GM18517 (cell line): Measurements from ENCODE around the gene RNF20.
A peak's percentile ranks its signal among the peaks of the same experiment; 100 is the strongest.
"Not testable (repeated sequence)": the region's sequence is repeated elsewhere in the genome, so short reads cannot be mapped to it uniquely, and the experiment has no call there.

Experiments
- ATAC-seq: cut with Tn5 transposase; IDR thresholded peaks from one replicate; pipeline ENCODE4 v1.9.1; 2021; ENCODE audit warnings: mild to moderate bottlenecking, moderate library complexity; ENCODE audit not compliant: unreplicated experiment

The RNF20 gene, protein sequence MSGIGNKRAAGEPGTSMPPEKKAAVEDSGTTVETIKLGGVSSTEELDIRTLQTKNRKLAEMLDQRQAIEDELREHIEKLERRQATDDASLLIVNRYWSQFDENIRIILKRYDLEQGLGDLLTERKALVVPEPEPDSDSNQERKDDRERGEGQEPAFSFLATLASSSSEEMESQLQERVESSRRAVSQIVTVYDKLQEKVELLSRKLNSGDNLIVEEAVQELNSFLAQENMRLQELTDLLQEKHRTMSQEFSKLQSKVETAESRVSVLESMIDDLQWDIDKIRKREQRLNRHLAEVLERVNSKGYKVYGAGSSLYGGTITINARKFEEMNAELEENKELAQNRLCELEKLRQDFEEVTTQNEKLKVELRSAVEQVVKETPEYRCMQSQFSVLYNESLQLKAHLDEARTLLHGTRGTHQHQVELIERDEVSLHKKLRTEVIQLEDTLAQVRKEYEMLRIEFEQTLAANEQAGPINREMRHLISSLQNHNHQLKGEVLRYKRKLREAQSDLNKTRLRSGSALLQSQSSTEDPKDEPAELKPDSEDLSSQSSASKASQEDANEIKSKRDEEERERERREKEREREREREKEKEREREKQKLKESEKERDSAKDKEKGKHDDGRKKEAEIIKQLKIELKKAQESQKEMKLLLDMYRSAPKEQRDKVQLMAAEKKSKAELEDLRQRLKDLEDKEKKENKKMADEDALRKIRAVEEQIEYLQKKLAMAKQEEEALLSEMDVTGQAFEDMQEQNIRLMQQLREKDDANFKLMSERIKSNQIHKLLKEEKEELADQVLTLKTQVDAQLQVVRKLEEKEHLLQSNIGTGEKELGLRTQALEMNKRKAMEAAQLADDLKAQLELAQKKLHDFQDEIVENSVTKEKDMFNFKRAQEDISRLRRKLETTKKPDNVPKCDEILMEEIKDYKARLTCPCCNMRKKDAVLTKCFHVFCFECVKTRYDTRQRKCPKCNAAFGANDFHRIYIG

DNA sequence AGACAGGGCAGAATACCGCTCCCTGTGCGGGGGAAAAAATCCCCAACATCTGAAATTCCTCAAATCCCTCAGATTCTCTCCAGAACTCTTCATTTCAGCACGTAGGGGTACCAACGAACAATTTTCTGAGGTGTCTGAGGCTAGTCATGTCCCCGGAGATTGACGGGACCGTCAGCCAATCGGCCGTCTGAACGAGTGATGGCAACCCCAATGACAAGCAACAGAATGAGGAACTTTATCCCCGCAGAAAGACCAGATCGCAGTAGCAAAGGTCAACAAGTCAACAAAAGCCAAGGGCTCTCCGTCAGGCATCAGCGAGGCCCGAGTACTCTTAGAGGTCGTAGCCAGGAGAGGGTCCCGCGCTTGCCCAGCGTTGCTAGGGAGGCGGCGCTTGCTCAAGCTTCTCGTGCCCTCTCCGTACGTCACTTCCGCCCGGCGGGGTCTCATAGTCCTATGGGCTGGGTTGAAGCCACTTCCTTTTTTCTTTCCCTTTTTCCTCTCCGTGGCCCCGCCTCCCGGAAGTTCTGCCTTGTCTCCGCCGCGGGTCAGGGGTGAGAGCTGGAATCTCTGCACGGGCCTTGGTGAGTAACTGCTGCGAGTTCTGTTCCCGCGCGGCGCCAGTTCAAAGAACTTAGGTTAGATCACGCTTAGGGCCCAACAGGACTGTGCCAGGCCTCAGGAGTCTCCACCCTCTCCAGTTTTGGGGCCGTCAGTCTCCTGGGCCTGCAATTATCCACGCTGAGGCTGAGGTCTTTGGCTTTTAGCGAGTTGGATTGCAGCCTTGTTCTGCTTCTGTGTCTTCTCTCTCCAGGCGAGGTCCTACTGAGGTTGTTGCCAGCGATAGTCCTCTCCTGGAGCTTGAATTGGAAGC is at the start of gene RNF20:
Gene RNF20 (plus strand): TSS at position 520 of the 871 bp plus-strand sequence. CDS start 1,571 bp downstream, outside the sequence.
- ATAC-seq = peak; percentile 99

DNA sequence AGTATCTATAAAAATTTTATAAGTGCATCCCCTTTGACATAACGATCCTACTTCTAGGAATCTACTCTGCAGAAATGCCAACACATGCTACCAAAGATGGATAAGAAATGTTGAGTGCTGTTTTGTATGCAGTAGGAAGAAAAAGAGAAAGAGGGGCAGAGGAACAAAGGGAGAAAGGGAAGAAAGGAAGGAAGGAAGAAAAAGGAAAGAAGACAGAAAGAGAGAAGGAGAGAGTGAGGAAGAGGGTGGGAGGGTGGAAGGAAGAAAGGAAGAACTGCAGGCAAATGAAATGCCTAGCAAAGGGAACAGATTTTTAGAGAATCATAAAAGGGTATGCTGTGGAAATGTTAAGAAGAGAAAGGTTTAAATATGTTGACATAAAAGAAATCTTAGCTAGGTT is 49.6 kb upstream of the RNF20 start:
- no peak for ATAC-seq

DNA sequence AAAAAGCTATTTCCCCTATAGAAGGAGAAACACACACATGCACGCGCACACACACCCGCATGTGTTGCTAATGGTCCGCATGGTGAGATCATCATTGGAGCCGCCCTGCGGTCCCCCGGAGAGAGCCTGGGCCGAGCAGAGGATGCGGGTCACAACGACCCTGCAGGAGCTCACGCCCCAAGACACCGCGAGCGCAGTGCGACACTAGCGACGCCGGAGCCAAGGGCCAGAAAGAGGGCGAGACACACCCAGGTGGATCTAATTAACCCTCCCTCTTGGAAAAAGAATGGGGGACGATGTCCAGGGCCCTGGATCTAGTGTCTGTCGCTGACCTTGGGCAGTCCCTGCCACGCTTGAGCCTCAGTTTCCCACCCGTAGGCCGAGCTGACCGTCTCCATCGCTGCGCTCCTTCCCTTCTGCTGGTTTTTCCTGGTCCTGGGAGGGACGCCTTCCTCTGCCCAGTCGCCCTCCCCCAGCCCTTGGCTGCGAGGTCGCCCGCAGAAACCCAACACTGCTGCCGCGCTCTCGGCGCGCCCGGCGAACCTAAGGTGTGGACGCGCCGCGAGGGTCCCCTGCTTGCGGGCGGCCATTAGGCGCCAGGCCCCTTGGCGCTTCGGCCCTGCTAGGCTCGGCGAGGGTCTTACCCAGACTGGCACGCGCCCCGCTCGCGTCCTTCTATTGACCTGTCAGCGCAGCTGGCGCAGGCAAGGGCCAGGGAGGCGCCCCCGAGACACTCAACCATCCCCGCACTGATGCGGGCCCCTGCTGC is 47.5 kb upstream of the RNF20 start:
- ATAC-seq = no peak

DNA sequence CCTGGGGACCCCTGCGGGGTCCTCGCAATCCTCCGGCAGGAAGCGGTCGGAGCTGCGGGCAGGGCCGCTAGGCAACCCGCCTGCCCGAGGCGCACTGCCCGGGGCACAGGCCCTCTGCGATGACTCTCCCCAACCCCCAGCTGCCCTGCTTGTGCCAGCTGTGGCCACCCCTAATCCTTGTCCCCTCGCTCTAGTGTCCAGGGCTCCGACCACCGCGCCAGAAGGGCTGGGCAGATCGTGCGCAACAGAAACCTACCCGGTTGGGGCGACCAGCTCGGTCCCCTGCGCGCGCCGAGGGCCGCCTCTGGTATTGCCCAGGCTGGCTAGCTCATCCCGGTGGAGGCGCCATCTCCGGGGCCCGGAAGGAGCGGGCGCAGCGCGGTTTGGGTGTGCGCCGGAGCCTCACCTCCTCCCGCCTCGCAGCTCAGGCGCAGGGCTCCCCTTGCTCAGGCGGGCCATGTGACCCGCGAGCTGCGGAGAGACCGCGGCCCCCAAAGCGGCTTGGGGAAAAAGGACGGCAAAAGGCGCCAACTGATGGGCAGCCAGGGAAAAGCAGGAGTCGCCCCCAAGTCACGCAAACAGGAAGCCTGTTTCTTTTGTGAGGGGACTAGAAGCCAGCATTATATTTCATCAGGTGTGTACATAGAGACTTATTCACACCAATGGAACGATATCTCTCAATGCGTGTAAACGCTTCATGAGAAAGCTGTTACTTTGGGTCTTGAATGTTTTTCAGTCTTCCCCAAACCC is 46.8 kb upstream of the RNF20 start:
- ATAC-seq = no peak

DNA sequence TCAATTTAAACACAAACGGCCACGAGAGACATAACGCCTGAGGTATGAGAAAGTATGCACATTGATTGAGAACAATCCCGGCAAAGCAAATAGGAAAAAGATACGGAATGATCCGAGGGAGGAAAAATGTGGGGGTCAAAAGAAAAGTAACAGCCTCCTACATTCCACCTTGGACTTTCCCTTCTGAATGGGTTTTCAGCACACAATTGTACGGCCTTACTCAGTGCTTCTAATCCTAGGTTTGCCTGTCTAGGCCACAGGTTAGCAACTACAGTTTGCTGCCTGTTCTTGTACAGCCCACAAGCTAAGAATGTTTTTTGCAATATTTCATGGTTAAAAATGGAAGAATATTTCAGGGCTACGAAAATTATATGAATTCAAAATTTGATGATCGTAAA is 46.2 kb upstream of the RNF20 start:
- no peak for ATAC-seq

DNA sequence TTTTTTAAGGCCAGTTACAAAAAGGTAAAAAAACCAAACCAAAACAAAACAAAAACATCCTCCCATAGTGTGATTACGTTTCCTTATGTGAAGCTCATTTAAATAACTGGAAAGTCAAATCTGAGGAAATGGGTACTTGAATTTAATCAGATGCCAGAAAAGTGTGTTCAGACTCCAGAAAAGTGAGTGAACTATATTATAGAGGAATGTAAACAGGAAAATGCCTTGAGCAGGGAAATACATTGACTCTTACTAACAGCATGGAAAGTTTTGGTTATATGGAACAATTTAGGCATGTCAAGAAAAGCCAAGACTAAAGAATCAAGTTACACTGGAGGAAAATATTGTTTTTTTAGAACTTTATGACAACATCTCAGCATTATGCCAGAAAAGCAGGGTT is 37.8 kb upstream of the RNF20 start:
- ATAC-seq = no peak

DNA sequence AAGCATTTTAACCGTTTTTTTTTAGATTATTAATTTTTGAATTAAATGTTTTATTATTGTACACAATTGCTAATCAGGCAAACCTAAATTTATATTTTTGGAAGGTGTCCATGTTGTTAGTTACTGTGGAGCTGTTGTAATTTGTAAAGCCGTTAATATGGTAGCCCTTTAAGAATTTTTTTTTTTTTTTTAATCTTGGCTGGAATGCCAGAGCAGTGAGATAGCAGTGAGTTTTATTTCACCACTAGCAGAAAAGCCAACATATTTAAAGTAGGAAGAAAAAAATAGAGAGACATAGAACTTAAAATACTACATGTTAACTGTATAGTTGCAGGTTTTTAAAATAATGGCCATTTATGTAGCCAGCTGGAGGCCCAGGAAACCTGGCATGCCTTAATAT is 35.3 kb upstream of the RNF20 start:
- ATAC-seq = no peak

DNA sequence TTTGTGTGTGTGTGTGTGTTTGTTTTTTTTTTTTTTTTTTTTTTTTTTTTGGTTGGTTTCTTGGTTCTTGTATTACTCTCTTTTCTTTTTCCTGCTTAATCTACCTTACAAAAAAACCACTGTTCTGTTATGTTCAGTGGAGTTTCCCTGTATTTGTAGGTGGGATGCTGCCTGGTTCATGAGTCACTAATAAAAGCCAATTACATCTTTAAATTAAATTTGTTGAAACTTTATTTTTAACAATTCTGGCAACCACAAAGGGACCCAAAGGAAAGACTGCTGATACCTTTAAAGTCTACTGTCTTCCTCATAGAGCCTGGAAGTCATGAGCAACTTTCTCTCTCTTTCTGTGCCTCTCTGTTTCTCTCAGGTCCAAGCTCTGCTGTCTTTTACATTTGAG is 29.5 kb upstream of the RNF20 start:
- no peak for ATAC-seq

DNA sequence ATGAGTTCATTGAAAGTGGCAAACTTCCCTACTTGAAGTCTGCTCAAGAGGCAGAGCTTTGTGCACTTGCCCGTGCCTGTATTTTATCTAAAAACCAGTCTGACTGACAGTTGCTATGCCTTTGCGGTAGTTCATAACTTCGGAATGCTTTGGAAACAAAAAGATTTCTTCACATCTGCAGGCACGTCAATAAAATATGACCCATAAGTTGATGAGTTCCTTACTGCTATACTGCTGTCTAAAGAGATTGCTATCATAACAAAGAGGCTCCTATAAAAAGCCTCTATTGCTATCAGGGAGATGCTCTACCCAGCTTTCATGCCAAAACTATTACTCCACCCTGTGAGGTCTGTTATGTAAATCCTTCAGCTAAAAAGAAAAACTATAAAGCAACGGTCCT is 25.4 kb upstream of the RNF20 start:
- ATAC-seq = no peak

DNA sequence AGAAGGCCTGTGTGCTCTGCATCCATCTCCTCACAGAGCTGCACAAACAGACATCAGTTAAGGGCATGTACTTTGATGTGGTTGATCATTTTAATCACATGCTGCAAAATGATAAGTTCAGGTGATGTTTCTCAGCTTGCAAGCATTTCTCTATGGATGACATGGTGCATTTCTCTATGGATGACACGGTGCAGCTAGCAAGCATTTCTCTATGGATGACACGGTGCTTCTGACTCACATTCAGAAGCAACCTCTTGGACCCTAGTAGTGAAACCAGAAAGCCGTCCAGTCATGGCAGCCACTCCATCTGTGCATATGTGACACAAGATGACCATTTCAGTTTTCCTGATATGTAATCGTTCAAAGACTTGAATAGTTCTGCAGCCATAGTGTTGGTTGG is 24.1 kb upstream of the RNF20 start:
- no peak for ATAC-seq

DNA sequence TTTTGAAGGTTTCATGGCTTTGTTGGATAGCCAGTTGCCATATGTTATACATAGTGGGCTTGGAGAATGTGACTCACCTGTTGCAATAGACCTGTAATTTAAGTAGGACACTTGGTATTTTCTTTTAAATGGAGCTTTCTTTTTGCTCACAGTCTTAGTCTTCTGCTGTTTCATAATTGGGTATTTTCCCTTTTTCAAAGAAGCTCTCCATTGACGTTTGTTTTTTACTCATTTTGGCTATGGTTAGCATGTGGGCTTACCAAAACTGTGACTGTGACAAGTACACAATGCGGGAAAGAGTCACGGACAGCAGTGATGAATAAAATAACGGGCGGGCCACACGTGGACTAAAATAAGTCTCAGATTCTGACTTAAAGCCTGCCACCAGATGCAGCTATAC is 23.2 kb upstream of the RNF20 start:
- no peak for ATAC-seq

DNA sequence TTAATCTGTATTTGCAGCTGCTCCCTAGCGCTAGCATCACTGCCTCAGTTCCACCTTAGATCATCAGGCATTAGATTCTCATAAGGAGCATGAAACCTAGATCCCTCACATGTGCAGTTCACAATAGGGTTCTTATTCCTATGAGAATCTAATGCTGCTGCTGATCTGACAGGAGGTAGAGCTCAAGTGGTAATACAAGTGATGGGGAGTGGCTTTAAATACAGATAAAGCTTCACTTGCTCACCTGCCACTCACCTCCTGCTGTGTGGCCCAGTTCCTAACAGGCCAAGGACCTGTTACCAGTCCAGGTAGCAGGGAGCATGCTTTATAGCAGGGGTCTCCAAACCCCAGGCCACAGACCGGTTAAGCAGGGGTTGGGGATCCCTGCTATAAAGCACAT is 22.6 kb upstream of the RNF20 start:
- ATAC-seq = no peak

DNA sequence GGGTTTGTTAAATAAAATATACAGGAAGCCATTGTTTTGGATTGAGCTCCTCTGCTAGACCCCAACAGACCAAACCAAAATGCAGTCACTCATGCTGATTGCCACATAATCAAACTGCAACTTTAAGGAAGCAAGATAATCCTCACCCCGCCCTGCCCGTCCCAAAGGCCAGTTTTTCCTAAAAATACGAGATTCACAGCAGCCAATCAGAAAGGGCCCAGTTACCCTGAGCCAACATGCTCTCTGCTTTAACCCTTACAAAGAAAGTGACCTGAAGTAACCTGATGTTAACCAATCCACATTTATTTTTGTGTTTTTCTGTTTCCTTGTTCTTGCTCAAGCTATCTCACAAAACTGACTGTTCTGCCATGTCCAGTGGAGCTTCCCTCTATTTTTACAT is 21.5 kb upstream of the RNF20 start:
- ATAC-seq = no peak

DNA sequence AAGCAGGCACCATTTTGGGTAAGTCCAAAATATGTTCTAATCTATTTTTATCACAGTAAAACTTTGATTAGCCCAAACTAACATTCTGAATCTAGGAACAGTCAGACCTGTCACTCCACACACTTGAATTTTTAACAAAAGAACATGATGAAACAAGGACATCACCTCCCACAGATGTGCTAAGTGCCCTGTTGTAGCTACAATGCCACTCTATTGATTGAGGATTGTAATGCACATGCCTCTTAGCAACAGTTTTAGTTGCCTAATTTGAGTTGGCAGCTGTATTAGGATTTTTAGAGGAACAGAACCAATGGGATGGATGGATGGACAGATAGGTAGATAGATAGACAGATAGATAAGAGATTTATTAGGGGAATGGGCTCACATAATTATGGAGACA is 20.3 kb upstream of the RNF20 start:
- ATAC-seq = no peak

DNA sequence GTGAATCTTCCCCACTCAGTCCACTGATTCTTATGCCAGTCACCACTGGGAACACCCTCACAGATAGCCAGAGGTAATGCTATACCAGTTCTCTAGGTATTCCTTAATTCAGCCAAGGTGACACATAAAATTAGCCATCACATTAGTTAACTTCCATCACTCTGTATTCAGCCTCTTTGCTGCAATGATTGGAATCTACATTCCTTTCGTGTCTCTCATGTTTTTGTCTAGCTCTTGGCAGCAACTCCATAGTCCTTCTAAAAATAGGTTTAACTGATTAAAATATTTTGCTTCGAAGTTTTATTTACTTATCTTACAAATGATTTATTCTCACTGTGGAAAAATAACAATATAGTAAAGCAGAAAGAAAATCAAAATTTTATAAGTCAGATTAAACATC is 19.6 kb upstream of the RNF20 start:
- ATAC-seq = no peak

DNA sequence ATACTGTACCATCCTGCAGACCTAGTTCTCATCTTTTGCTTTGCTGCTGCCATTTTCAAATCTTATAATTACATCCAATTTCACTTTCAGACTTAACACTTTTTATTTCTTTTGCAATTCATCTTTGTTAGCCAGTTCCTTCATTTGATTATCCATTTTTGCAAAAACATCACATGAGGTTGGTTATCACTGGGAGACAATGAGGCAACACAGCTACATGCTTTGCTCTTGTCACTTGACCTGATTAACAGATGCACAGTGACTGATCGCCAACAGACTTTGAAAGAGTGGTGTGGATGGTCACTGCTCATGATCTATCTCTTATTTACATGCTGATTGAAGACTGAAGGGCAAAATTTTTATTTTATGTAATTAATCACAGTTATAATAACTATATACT is 17.0 kb upstream of the RNF20 start:
- no peak for ATAC-seq

DNA sequence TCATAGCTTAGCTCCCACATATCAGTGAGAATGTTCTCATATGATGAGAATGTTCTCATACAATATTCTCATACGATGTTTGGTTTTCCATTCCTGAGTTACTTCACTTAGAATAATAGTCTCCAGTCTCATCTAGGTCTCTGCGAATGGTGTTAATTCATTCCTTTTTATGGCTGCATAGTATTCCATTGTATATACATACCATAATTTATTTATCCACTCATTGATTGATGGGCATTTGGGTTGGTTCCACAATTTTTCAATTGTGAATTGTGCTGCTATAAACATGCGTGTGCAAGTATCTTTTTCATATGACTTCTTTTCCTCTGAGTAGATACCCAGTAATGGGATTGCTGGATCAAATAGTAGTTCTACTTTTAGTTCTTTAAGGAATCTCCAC is 15.2 kb upstream of the RNF20 start:
- not testable (repeated sequence) for ATAC-seq

DNA sequence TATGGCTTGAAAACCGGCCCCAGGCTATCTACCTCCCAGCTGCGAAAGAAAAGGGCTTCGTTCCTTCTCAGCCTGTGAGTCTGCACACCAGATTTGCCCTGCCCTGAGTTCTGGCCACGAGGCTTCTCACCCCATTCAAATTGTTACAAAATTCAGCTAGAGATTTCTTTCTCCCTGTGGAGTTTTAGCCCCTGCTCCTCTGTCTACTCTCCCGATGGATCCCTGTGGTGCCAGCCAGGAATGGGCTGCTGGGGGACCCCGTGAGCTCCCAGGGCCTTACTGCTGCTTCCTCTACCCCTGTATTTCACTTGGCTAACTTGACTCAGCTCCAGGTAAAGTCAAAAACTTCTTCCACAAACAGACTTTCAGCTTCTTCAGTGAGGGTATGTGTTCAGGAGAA is 9.3 kb upstream of the RNF20 start:
- no peak for ATAC-seq

DNA sequence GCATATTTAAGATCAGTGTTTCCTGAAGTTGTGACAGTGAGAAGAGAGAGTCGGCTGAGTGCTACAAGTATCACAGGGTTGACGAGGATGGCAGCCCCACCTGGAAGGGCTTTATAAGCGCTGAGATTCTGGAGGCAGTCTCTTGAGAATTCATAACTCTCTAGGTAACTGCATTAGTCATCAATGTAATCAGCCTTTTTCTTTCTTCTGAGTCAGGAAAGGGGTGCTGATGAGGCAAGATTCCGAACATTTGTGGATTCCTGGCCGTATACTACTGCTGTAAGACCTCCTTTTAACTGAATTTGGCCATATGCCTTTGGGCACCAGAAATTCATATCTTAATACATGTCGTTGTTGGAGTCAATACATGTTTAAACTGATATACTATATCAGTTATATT is 6.6 kb upstream of the RNF20 start:
- ATAC-seq = no peak

DNA sequence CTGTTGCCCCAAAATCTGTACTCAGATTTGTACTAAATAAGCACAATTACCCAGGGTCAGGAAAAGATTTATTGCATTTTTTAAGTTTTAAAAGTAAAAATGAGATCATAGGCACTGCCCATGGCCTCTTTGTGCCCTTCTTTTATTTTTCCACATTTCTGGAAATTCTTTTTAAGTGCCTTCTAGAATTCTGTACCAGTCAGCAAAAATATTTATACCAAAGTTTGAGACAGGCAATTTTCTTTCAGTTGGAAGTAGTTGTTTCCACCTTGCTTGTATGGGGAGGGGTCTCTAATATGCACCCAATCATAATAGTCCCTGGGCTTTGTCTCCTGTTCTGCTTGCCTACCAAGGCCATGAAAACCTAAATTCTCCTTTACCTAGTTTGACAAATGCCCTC is 5.6 kb upstream of the RNF20 start:
- no peak for ATAC-seq
